ENCODE data around the gene SPAG9.

SPAG9 gene

DNA sequence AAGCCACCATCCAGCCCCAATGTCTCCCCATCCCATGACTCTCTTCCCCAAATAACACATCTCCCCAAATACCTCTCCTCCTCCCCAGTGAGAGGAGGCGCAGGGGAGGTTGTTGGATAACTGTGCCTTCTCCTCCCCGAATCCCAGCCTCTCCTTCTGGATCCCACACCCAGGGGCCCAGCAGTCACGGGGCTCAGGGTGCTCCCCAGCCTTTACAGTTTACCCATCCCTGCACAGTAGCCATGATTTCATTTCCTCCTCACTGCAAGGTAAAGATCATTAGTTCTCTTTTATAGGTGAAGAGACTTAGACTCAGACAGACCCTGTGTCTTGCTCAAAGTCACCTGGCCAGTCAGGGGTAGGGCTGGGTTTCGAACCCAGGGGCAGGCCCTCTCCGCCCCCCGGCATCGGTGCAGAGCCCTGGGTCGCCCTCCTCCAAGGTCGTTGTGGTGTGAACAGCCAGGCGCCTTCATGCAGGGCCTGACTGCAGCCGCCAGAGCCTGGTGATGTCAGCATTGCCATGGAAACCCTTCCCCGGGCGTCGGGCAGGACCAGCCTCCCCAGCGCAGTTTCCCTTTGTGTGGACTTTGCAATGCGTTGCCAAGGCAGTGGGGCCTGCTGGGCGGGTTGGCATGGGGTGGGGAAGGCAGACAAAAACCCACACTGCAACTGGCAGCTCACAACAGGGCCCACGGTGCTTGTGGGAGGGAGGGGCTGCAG lies 201.2 kb downstream of the SPAG9 start:
- DNase-seq: peak; percentile 42 to 99 (median 95)

DNA sequence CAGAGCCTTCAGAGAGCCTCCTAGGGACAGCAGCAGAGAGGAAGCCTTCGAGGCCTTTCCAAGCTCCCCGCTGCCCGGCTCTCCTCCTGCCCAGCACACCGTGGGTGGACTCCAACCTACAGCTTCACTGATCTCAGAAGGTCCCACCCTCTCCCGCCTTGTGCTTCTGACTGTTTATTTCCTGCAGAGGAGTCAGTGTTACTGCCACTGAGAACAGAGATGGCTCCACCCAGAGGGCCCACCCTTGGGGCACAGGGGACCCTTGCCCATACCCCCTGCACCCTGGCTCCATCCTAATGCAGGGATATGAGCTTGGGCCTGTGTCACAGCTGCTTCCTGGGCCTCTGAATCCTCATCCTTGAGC lies 201.8 kb downstream of the SPAG9 start:
- peak in 25 of 58 donors; percentile 12 to 69 (median 33) for DNase-seq

DNA sequence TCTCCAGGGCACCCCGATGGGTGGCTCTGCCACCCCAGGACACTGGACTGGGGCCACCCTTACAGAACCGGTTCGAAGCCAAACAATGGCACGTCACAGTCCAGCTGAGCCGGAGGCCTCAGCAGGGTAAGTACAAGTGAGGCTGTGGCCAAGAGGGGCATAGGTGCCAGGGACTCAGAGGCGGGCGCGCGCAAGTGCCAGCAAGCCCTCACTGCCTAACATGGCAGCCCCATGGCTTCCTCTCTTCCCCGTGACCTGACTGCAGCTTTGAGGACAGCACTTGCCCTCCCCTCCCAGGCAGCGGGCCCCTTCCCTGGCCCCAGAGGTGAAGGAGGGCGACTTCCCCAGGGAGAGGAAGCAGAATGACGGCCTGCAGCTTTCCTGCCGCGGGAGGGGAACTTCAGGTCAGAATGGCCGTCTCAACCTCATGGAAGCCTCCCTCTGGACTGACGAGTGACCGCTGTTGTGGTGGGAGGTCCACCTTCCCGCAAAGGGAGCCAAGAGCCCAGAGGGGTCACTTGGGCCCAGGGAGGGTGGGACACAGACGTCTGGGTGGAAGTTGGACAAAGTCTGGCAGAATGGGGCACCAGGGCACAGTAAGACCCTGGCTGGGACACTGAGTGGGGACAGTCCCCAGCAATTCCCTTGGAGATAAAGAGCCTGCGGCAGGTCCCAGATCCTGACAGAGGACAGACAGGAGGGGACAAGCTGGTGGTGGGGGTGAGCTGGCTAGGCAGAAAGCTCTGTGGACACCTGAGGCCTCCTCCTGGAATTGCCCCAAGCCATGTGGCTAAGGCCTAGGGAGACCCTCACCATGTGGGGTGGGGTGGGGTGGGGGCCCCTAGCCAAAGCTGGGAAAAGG lies 202.4 kb downstream of the SPAG9 start:
- peak in 22 of 58 donors; percentile 14 to 41 (median 24) for DNase-seq

DNA sequence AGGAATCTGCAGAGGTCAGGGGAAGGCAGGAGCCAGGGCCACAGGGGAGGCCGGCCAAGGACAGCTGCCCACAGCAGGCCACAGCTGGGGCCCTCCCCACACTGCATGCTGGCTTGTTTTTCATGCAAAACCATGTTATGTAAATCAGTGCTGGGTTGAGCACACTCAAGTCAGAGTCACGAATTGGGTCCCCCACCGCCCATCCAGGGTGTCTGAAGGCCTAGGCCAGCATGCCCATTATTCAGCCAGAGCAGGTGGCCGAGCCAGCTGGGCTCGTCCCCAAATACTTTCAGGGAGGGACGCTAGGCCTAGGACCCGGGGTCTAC lies 203.3 kb downstream of the SPAG9 start:
- peak in 22 of 58 donors; percentile 6 to 56 (median 26) for DNase-seq

DNA sequence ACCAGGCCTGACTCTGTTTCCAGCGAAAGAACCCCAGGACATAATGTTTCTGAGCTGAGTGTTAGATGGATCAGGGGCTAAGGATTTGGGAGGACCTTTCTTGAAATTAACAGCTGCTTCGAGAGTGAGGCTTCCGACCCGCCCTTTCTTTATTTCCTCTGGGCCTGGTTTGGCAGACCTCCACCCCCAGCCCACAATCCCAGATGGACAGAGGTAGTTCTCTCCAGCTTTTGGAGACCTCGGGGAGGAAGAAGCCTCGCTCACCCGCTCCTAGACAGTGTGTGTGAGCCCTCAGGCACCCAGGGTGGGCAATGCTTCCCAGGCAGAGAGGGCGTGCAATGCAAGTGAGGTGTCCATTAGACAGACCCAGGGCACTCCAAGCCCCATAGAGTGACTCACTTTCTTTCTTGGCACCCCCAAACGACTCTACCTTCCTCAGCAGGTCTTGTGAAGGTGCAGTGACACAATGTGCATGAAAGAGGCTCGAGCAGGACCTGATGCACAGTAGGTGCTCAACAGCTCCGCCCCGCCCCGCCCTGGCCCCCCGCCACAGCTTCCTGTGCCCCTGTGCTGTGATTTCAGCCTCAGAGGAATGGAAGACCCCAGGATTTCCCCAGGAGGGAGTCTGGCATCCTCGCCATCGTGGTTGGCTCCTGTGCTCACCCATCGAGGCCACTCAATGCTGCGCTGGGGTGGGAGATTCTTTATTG lies 203.8 kb downstream of the SPAG9 start:
- DNase-seq: no peak

DNA sequence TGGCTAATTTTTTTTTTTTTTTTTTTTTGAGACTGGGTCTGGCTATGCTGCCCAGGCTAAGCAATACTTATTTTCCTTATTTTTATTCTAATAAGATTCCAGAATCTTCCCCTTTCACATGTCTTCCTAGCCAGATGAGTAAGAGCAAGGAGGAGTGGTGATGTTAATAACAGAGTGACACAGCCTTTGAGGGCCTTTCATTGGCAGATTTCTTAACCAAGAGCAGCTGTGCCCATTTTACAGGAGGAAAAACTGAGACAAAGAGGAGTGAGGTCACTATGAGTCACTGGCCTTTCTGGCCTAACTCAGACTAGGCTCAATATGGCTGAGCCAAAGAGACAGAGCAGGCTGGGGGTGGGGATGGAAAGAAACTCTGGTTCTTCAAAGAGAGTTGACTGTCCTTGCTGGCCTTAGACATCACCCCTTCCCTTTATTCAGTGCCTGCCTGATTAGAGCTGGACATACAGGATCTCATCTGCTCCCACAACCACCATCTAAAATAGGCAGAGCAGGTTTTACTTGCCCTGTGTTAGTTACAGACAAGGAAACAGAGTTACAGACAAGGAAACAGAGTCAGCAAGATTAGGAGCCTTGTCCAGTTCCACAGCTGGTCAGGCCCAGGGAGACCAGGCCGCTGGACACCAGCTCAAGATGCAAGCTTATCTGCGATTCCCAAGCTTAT lies 204.5 kb downstream of the SPAG9 start:
- no peak for DNase-seq

DNA sequence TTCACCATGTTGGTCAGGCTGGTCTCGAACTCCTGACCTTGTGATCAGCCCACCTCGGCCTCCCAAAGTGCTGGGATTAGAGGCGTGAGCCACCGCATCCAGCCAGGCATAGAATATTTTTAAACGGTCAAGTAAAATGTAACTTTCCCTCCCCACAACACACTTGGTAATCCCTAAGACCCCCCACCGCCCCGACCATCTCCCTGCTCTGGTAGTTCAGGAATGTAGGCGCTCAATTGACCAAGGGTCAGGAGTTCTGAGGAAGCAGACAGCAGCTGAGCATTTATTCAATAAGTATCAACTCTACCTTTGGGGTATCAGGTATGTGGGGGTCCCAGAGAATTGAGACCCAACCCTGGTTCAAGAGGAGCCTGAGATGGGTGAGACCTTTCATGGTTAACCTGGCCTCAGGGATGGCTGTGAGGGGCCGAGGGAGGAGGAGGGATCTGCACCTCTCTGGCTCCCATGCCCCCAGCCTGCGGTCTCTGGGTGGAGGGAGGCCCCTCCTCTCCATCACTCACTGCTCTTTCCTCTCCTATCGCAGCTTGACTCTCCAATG lies 206.1 kb downstream of the SPAG9 start:
- no peak for DNase-seq

DNA sequence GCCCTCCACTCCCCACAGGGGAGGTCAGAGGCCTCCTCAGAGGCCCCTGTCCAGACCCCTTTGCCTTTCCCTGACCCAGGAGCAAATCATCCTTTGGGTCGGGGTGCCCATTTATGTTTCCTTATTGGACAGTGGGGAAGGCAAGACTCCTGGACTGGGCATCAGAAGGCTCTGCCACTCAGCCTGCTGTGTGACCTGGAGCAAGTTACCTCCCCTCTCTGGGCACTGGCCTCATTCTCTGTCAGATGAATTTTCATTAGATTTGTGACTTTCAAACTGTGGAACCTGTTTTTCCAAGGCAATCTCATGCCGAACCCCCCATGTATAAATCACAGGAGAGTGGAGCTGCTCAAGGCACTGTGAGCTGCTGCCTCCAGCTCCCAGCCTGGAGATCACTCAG lies 207.5 kb downstream of the SPAG9 start:
- DNase-seq: no peak

Data from anterior cingulate cortex (tissue), 58 donors.